ENCODE results near the gene MOCOS.

- no peak for TF ChIP-seq CTCF (IDR thresholded peaks at IDR 0.05)
- no peak for TF ChIP-seq POLR2A (IDR thresholded peaks at IDR 0.05)
Measured at GRCh38 chr18:36191286-36191685, 4.0 kb downstream of the MOCOS start.

Measured in body of pancreas (tissue), 4 donors.